HT1080 (cell line): ENCODE measurements around the gene BHLHE23. TPM values are rescaled to one million over a fixed set of nuclear protein-coding genes. Genes with fewer than 3 reads are reported as not detected.

Experiments
- DNase-seq: peaks from one replicate; pipeline ENCODE4 v3.0.0-alpha.2; 2015; ENCODE audit warnings: low read depth
- total RNA-seq: library from RNA; depleted of rRNA; stranded (reverse); fragments of >200 nt; shearing (Covaris generic); gene quantifications from 2 replicates; pipeline ENCODE4 v1.2.3, GENCODE V29; 2014

Gene BHLHE23
- total RNA-seq, 1 experiment from 2014 or later: not detected

- DNase-seq: no peak
Measured at GRCh38 chr20:63026582-63027165, 19.9 kb upstream of the BHLHE23 start.

- no peak for DNase-seq
Measured at GRCh38 chr20:63025534-63026331, 19.0 kb upstream of the BHLHE23 start.

GRCh38 chr20:63024573-63025392 lies 18.0 kb upstream of the BHLHE23 start:
- no peak for DNase-seq

DNA sequence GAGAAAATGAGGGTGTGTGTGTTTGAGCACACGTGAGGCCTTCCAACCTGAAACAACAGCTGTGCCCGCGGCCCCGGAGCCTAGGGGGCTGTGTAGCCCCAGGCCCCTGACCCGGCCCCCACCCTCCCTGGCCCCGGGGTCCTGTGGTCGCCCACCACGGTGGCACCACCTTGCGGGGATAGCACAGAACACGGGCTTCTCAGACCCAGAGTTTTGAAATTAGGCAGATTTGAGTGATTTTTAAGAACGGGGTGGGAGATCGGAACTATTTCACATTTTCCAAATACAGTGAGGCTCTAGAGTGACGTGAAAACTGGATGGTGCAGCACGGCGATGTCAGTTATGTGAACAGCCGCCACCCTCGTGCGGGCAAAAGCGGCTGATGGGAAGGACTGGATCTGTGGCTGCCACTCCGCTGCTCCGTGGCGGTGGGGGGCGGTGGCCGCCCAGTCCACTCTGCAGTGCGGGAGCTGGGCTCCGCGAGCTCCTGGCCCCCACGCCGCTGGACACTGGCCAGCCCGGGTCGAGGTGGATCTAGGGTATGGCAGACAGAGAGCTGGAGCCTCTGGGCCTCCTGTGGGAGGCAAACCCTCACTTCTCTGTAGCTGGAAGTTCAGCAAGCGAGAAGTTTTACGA lies 17.3 kb upstream of the BHLHE23 start:
- DNase-seq: no peak

DNA sequence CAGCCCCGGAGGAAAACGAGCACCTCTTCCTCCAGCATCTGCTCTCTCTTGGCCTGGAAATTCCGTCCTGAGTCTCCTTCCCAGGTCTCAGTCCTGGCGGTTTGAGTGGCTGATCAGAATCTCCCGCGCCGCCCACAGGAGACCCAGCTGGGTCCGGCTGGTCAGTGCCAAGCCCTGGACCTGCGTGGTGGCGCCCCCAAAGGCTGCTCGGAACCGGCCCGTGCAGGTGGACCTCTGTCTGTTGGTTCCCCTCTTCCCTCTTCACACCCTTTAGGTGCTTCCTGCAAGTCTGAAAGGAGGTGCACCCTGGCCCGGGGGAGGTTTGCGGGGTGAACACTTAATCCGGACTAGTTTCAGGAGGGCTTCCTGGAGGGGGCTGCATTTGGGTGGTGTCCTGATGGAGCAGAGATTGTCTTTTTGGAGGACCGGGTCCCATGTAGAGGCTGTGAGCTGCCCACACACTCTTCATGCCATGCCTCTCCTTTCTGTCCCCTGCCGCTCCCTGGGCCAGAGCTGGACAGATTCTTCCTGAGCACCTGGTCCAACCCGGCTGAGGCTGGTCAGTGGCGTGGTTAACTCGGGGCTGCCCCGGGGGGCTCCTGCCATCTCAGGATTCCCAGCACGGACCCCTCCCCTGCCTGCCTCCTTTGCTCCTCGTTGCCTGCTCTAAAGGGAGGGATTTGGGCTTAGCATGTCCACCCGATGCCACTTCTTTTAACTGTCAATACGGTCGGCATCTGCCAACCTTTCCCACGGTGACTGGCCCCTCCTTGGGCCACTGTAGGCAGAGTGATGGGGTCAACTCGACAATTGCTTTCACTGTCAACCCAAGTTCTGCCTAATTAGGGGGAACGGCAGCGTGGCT lies 16.5 kb upstream of the BHLHE23 start:
- no peak for DNase-seq

DNA sequence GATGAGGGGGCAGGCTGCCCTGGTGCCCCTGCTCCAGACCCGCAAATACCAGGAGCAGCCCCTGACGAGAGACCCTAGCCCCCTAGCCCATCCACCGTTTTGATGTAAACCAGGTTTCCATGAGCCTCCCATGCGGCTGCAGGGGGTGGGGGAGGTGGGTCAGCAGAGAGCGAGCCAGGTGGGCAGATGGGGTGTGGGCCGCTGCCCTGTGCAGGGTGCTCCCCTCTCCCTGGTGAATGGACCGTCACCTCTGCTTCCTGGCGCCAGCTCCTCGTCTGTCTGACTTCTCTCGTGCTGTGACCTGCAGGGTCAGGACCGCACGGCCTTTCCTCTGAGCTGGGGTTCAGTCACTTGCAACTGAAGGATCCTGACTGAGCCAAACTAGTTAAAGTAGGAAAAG lies 15.7 kb upstream of the BHLHE23 start:
- no peak for DNase-seq

DNA sequence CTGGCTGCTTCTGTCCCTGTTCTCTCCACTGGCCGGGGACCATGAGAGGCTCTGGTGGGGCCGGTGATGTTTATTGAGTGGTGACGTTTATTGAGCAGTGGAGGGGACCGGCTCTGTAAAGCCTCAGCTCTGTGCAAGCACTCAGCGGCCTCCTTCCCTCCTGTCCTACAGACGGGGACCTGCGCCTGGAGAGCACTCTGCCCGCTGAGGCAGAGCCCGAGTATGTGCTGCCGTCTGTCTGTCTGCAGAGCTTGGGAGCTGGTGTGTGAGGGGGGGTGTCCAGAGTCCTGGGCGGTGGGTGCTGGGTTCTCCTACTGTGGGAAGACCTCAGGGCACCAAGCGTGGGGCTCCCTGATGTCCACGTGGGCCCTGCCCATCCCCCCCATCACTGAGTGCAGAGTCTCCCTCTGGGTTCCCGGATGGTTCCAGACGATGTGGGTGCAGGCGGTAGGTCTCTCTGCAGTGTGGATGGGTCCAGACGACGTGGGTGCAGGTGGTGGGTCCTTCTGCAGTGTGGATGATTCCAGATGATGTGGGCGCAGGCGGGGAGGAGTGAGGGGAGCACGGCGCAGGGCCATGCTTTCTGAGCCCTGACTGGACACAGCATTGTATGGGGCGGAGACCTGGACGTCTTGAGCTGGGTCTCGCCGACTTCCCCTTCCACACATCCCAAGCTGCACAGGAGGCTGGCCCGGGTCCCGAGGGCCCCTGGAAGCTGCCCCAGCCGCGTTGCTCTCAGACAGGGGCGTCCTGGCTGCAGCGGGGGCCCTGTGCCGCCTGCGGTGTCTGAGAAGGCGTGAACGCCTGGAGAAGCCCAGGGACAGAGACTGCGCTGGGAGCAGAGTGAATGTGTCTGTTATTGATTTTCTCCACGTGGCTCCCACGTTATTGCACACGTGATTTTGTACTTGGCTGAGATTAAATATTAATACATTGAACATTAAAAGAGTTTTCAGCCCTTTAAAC lies 14.9 kb upstream of the BHLHE23 start:
- DNase-seq: no peak

GRCh38 chr20:63020681-63021080 lies 13.9 kb upstream of the BHLHE23 start:
- no peak for DNase-seq

DNA sequence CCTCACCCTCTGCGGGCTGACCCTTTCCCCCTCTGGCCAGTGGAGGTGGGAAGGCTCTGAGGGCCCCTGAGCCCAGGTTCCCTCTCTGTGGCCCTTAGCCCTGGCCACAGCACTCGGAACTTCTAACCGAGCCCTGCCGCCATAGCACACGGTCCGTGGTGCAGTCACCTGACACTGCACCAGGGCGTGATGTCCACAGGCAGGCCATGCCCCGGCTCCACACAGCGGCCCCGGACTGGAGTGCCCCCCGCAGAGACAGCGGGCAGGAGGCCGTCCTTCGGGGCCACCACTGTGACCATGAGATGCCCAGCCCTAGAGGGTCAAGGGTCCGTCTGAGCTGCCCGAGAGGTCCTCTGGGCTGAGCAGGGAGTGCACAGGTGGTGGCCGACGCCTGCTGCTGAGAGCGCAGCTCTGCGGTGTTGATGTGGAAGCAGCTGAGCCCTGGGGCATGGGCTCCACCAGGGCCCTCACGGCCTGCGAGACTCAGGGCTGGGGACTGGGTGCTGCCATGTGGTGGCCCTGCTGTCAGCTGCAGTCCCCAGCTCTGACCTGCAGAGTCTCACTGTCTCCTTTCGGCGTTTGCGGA lies 11.2 kb upstream of the BHLHE23 start:
- no peak for DNase-seq

GRCh38 chr20:63017076-63017825 lies 10.5 kb upstream of the BHLHE23 start:
- no peak for DNase-seq

GRCh38 chr20:63016514-63017075 lies 9.8 kb upstream of the BHLHE23 start:
- DNase-seq: no peak

DNA sequence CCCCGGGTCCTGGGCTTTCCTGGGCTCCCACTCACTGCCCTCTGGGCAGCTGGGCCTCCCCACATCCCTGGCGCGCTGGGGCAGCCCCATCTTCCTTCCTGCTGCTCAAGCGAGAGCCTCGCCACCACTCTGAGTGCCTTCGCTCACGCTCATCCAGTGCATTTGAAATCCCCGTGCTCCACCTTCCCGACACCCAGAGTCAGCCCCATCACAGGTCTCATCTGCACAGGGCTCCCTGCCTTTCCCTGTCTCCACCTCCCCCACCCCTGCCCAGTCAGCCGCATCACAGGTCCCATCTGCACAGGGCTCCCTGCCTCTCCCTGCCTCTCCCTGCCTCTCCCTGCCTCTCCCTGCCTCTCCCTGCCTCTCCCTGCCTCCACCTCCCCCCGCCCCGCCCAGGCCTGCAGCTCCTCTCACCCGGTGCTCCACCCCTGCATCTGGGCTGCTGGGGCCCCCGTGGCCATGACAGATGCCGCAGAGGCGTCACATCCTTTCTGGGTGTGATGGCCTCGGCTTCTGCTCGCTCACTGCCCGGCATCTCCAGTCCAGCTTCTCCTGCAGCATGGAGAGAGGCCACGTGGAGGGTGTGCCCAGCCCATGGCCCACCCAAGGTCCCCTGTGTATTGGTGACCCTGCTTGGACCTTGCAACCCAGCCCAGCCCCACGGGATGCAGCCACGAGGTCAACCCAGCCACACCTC lies 9.0 kb upstream of the BHLHE23 start:
- no peak for DNase-seq

- DNase-seq: no peak
Measured at GRCh38 chr20:63015147-63015661, 8.4 kb upstream of the BHLHE23 start.

- DNase-seq: no peak
Measured at GRCh38 chr20:63014710-63015109, 7.9 kb upstream of the BHLHE23 start.

DNA sequence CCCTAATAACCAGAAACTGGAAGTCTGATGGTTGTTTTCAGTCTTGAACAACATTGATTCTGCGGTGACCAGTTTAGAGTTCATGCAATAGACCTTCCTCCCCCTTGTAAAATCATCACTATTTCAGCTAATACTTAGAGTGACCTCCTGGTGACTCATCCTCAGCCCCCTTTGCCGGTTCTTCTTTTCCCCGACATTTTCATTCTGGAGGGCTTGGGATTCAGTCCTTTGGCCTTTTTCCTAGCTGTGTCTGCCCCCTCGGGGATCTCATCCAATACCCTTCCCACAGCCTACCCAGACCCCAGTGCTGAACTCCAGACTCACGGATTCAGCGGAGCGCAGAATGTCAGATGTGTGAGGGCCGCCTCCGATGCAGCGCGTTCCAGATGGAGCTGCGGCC lies 7.5 kb upstream of the BHLHE23 start:
- no peak for DNase-seq

GRCh38 chr20:63013207-63013606 lies 6.4 kb upstream of the BHLHE23 start:
- DNase-seq: no peak

- no peak for DNase-seq
Measured at GRCh38 chr20:63011798-63012197, 5.0 kb upstream of the BHLHE23 start.
